A549 (cell line): ENCODE measurements around the gene ASTN1. TPM values are rescaled to one million over a fixed set of nuclear protein-coding genes. Genes with fewer than 3 reads are reported as not detected.

Experiments
- ATAC-seq, 2 experiments: fragments of 200-7000 bp in 1 of 2; fragments of >200 bp in 1 of 2; cut with Nextera tagmentation in 1 of 2; cut with Tn5 transposase in 1 of 2; 3 replicates each; pipeline versions ENCODE4 v1.8.0 to v1.9.1; 2018 to 2020; ENCODE audit warnings: mild to moderate bottlenecking in 1 of 2, moderate library complexity in 1 of 2
- CTCF ChIA-PET: fragments of 300-600 bp; sonication (Branson Sonifier 250); formaldehyde crosslinking; extraction: SDS; loops from one replicate; lab custom pipeline; 2021; ENCODE audit warnings: antibody characterized with exemption, inconsistent platforms; lab: Yijun Ruan, JAX
- POLR2A ChIA-PET: fragments of 350-600 bp; formaldehyde crosslinking; extraction: SDS; loops from one replicate; lab custom pipeline; 2021; ENCODE audit warnings: antibody characterized with exemption, inconsistent platforms; lab: Yijun Ruan, JAX
- DNase-seq, 2 experiments: peaks; one replicate each; pipeline versions ENCODE4 v3.0.0 to v3.0.0-alpha.2; 2011 to 2016; ENCODE audit warnings: low read depth in 1 of 2, low spot score in 1 of 2
- FAIRE-seq: peaks from 2 replicates; lab custom pipeline; 2011; peaks lifted over from hg19 to GRCh38; lab: Jason Lieb, UNC
- H3K27ac ChIP-seq, 2 experiments: fragments of >200 bp; sonication (Bioruptor Twin); formaldehyde crosslinking; 3 replicates each; pipeline ENCODE4 v1.5.1; 2016 to 2017
- H3K4me1 ChIP-seq: fragments of >200 bp; sonication (Bioruptor Twin); formaldehyde crosslinking; 3 replicates; pipeline ENCODE4 v1.6.1; 2016
- H3K4me2 ChIP-seq: fragments of >200 bp; sonication (Bioruptor Twin); formaldehyde crosslinking; 3 replicates; pipeline ENCODE4 v1.6.1; 2016
- H3K4me3 ChIP-seq: fragments of >200 bp; sonication (Bioruptor Twin); formaldehyde crosslinking; 3 replicates; pipeline ENCODE4 v1.5.1; 2016
- H3K9me3 ChIP-seq: fragments of >200 bp; sonication (Bioruptor Twin); formaldehyde crosslinking; 3 replicates; pipeline ENCODE4 v1.6.1; 2016
- ATOH8 ChIP-seq: fragments of 250-450 bp; sonication (Bioruptor Pico); IDR thresholded peaks from 2 replicates; pipeline ENCODE4 v1.5.0; 2020; ENCODE audit warnings: low read depth, mild to moderate bottlenecking, moderate library complexity
- BHLHE40 ChIP-seq: IDR thresholded peaks from 2 replicates; pipeline ENCODE4 v1.6.1; 2012; ENCODE audit warnings: low read depth, low read length, inconsistent platforms
- CBX8 ChIP-seq: fragments of 200-600 bp; sonication (generic); IDR thresholded peaks from 2 replicates; pipeline ENCODE4 v1.6.1; 2016
- CEBPB ChIP-seq, 2 experiments: fragments of >200 bp in 1 of 2; sonication (Bioruptor Twin) in 1 of 2; formaldehyde crosslinking in 1 of 2; IDR thresholded peaks; 2 replicates each; pipeline ENCODE4 v1.6.1; 2012 to 2016
- E2F6 ChIP-seq: IDR thresholded peaks from 2 replicates; pipeline ENCODE4 v1.6.1; 2012; ENCODE audit warnings: low read depth, borderline replicate concordance
- EP300 ChIP-seq, 2 experiments: fragments of >200 bp; sonication (Bioruptor Twin); formaldehyde crosslinking; IDR thresholded peaks; 2 replicates in 1 of 2; 3 replicates in 1 of 2; pipeline ENCODE4 v1.6.1; 2016 to 2017
- FOSB ChIP-seq: fragments of 250-450 bp; sonication (Bioruptor Pico); IDR thresholded peaks from 2 replicates; pipeline ENCODE4 v1.5.0; 2020; ENCODE audit warnings: mild to moderate bottlenecking, moderate library complexity
- FOXS1 ChIP-seq: fragments of 250-450 bp; sonication (Bioruptor Pico); IDR thresholded peaks from 2 replicates; pipeline ENCODE4 v1.5.0; 2020; ENCODE audit warnings: mild to moderate bottlenecking, moderate library complexity
- GATA3 ChIP-seq: IDR thresholded peaks from 2 replicates; pipeline ENCODE4 v1.6.1; 2012; ENCODE audit warnings: borderline replicate concordance
- HDAC2 ChIP-seq: fragments of 200-600 bp; sonication (generic); IDR thresholded peaks from 2 replicates; pipeline ENCODE4 v1.6.1; 2016
- HES2 ChIP-seq: fragments of >200 bp; sonication (Bioruptor Twin); formaldehyde crosslinking; IDR thresholded peaks from 2 replicates; pipeline ENCODE4 v1.6.1; 2016
- HMGXB4 ChIP-seq: fragments of 250-450 bp; sonication (Bioruptor Pico); IDR thresholded peaks from 2 replicates; pipeline ENCODE4 v1.5.0; 2021; ENCODE audit warnings: mild to moderate bottlenecking, moderate library complexity, borderline replicate concordance
- HOXB13 ChIP-seq: fragments of 250-450 bp; sonication (Bioruptor Pico); IDR thresholded peaks from 2 replicates; pipeline ENCODE4 v1.5.0; 2020; ENCODE audit warnings: low read depth, mild to moderate bottlenecking, moderate library complexity
- HOXB5 ChIP-seq: fragments of 250-450 bp; sonication (Bioruptor Pico); IDR thresholded peaks from 2 replicates; pipeline ENCODE4 v1.5.0; 2020; ENCODE audit warnings: mild to moderate bottlenecking, moderate library complexity
- KDM5A ChIP-seq: fragments of 200-600 bp; sonication (generic); IDR thresholded peaks from 2 replicates; pipeline ENCODE4 v1.6.1; 2016; ENCODE audit warnings: antibody characterized with exemption, mild to moderate bottlenecking
- MAFK ChIP-seq: fragments of 450-650 bp; IDR thresholded peaks from 2 replicates; pipeline ENCODE4 v1.6.1; 2014; ENCODE audit not compliant: partially characterized antibody
- MAX ChIP-seq: IDR thresholded peaks from 2 replicates; pipeline ENCODE4 v1.6.1; 2012
- MYC ChIP-seq: IDR thresholded peaks from 2 replicates; pipeline ENCODE4 v1.6.1; 2012; ENCODE audit warnings: mild to moderate bottlenecking, inconsistent platforms, low read length, improper control_type of control experiment, borderline replicate concordance
- NFE2L2 ChIP-seq: fragments of 150-350 bp; conservative IDR thresholded peaks from 2 replicates; pipeline ENCODE4 v1.6.1; 2014; ENCODE audit warnings: low read length
- PBX3 ChIP-seq: IDR thresholded peaks from 2 replicates; pipeline ENCODE4 v1.6.1; 2012
- PHF8 ChIP-seq: fragments of 200-600 bp; sonication (generic); IDR thresholded peaks from 2 replicates; pipeline ENCODE4 v1.6.1; 2016; ENCODE audit warnings: low read depth, mild to moderate bottlenecking, antibody characterized with exemption, moderate library complexity, borderline replicate concordance
- POLR2A ChIP-seq: IDR thresholded peaks from 2 replicates; pipeline ENCODE4 v1.6.1; 2012; ENCODE audit warnings: mild to moderate bottlenecking, low read length
- RCOR1 ChIP-seq: fragments of 150-350 bp; IDR thresholded peaks from 2 replicates; pipeline ENCODE4 v1.6.1; 2014; ENCODE audit warnings: antibody characterized with exemption, low read length, low read depth
- REST ChIP-seq: fragments of 200-600 bp; sonication (generic); IDR thresholded peaks from 2 replicates; pipeline ENCODE4 v1.6.1; 2016; ENCODE audit warnings: antibody characterized with exemption, mild to moderate bottlenecking, moderate library complexity
- RNF2 ChIP-seq: fragments of 200-600 bp; sonication (generic); IDR thresholded peaks from 2 replicates; pipeline ENCODE4 v1.6.1; 2016; ENCODE audit warnings: low read depth, mild to moderate bottlenecking, antibody characterized with exemption, moderate library complexity, borderline replicate concordance
- SMC3 ChIP-seq: fragments of >200 bp; sonication (Bioruptor Twin); formaldehyde crosslinking; IDR thresholded peaks from 3 replicates; pipeline ENCODE4 v1.6.1; 2018; ENCODE audit warnings: inconsistent platforms
- SREBF2 ChIP-seq: fragments of 450-650 bp; IDR thresholded peaks from 2 replicates; pipeline ENCODE4 v1.6.1; 2014; ENCODE audit warnings: mild to moderate bottlenecking, moderate library complexity
- TFCP2L1 ChIP-seq: fragments of 250-450 bp; sonication (Bioruptor Pico); IDR thresholded peaks from 2 replicates; pipeline ENCODE4 v1.5.0; 2021; ENCODE audit warnings: mild to moderate bottlenecking
- TP53 ChIP-seq: fragments of 250-450 bp; sonication (Bioruptor Pico); IDR thresholded peaks from 2 replicates; pipeline ENCODE4 v1.5.0; 2021; ENCODE audit warnings: mild to moderate bottlenecking, moderate library complexity
- ZFP36 ChIP-seq: fragments of 450-650 bp; IDR thresholded peaks from 2 replicates; pipeline ENCODE4 v1.6.1; 2014; ENCODE audit warnings: borderline replicate concordance; ENCODE audit not compliant: partially characterized antibody
- WGBS: methylation state at CpG from one replicate; pipeline ENCODE4 v1.1.6; 2017; ENCODE audit errors: missing lambda C conversion rate; 5-methylcytosine and 5-hydroxymethylcytosine counted together
- polyA plus RNA-seq, 4 experiments: library from polyadenylated mRNA; depleted of rRNA in 3 of 4; stranded (reverse); fragments of >200 nt; fragmentation: RNase III in 1 of 4; extraction: RNeasy Plus Mini Kit Qiagen cat#74134 plus additional on column Dnase treatment in 1 of 4; gene quantifications; 2 replicates in 3 of 4; 3 replicates in 1 of 4; pipeline ENCODE4 v1.2.3, GENCODE V29; 2011 to 2017

ASTN1 gene
- polyA plus RNA-seq, 2 of the 4 experiments (the other 2 are of a cell fraction) = not detected

- ChIA-PET CTCF (interaction anchor here (1.0 kb wide), 1 partner anchor 11 kb away, joined by 3 read pairs; no protein-coding TSS in a partner anchor), POLR2A (no interaction called here)
- FAIRE-seq (no peak), ATAC-seq (no peak), DNase-seq (no peak)
- no peaks in the 10 kb centered on the region for H3K4me1 ChIP-seq
- 10% methylated on average over 3 of the region's 3 CpGs for WGBS
- H3K9me3 ChIP-seq = no peaks in the 10 kb centered on the region
- no peak for TF ChIP-seq KDM5A
- no peak for TF ChIP-seq MAX
- no peak for TF ChIP-seq HOXB13
- TF ChIP-seq PHF8 = no peak
- TF ChIP-seq ATOH8 = no peak
- TF ChIP-seq BHLHE40 = no peak
- TF ChIP-seq GATA3 = no peak
- TF ChIP-seq RNF2 = no peak
- TF ChIP-seq EP300 (IDR thresholded peaks at IDR 0.05) = no peak
- no peak for TF ChIP-seq TFCP2L1
- no peak for TF ChIP-seq POLR2A
- no peak for TF ChIP-seq HES2
- no peak for TF ChIP-seq PBX3
- TF ChIP-seq FOSB = no peak
- no peak for TF ChIP-seq NFE2L2
- TF ChIP-seq TP53 = no peak
- no peak for TF ChIP-seq ZFP36
- TF ChIP-seq, all 56 proteins: peak for 0
- Histone ChIP-seq H3K4me2 (no peak overlapping the region), H3K27ac (no peak overlapping the region), H3K4me3 (no peak overlapping the region)
Measured at GRCh38 chr1:177069490-177069889, 95.0 kb downstream of the ASTN1 start.

- H3K4me1 ChIP-seq = no peaks in the 10 kb centered on the region
- H3K4me2 ChIP-seq = no peak overlapping the region
- no peak overlapping the region for H3K27ac ChIP-seq
- ChIA-PET CTCF (interaction anchor here (0.6 kb wide), 1 partner anchor 460 kb away, joined by 3 read pairs; no protein-coding TSS in a partner anchor), POLR2A (no interaction called here)
- no peaks in the 10 kb centered on the region for H3K9me3 ChIP-seq
- WGBS = 17% methylated on average over 7 of the region's 7 CpGs
- FAIRE-seq (no peak), ATAC-seq (no peak), DNase-seq (no peak)
- no peak overlapping the region for H3K4me3 ChIP-seq
- TF ChIP-seq SREBF2 (no peak), RNF2 (no peak), HOXB5 (no peak), MYC (no peak), E2F6 (no peak), TFCP2L1 (no peak), HMGXB4 (CRISPR knock-in tag) (no peak), CEBPB (IDR thresholded peaks at IDR 0.05) (no peak), RCOR1 (no peak), FOXS1 (CRISPR knock-in tag) (no peak), REST (no peak), HDAC2 (no peak), HES2 (no peak), CBX8 (no peak), SMC3 (no peak), GATA3 (no peak), MAFK (no peak)
Measured at GRCh38 chr1:177067752-177068410, 96.6 kb downstream of the ASTN1 start.
